ENCODE measurements around the gene TCEAL9. TPM values are rescaled to one million over a fixed set of nuclear protein-coding genes. Genes with fewer than 3 reads are reported as not detected.

The TCEAL9 gene
- total and polyA plus RNA-seq, 2 of the 8 experiments (the other 6 are each of a cell fraction or from before 2014, with no cell fraction given), result 22.2 to 36.8 TPM

- Histone ChIP-seq H2BK120ac (replicated peaks; ENCODE audit: low read depth, low read length) (no peak overlapping the region), H3K36me3 (ENCODE audit: control insufficient read depth in 2 of 4, insufficient read depth in 4 of 4, low read length in 3 of 4) (no peaks in the 10 kb centered on the region), H3K9me3 (ENCODE audit: insufficient read depth in 2 of 2, low read depth in 1 of 2, low read length in 1 of 2) (no peaks in the 10 kb centered on the region), H3K23ac (ENCODE audit: insufficient read length) (no peak overlapping the region), H3K27me3 (replicated peaks in 1 of 4; ENCODE audit: control insufficient read depth in 3 of 4, extremely low read depth in 1 of 4, insufficient read depth in 3 of 4, low read length in 3 of 4) (no peaks in the 10 kb centered on the region), H2AFZ (ENCODE audit: low read length) (peak overlapping the region; percentile 88), H4K5ac (ENCODE audit: insufficient read length, low read depth, low read length) (no peak overlapping the region), H4K8ac (ENCODE audit: extremely low read depth, insufficient read depth, low read length) (no peak overlapping the region), H2BK20ac (ENCODE audit: low read length) (no peak overlapping the region), H3K4me3 (ENCODE audit: extremely low read depth in 1 of 4, insufficient read depth in 2 of 4, low read depth in 3 of 4, low read length in 4 of 4) (peak overlapping the region; percentile 33 to 61 (median 40); a peak in 7 of 8 replicates), H4K91ac (replicated peaks; ENCODE audit: insufficient read length, low read length) (no peak overlapping the region), H3K18ac (ENCODE audit: extremely low read depth, low read length) (no peak overlapping the region; the same call in 1 of the 2 replicates), H4K20me1 (replicated peaks in 1 of 2; ENCODE audit: control insufficient read depth in 1 of 2, insufficient read depth in 2 of 2, low read length in 2 of 2) (no peaks in the 10 kb centered on the region), H2BK15ac (ENCODE audit: low read length) (no peak overlapping the region), H3K4me2 (ENCODE audit: insufficient read depth in 1 of 2, low read depth in 2 of 2, low read length in 2 of 2) (peak overlapping the region; percentile 78 to 96), H3K9ac (replicated peaks in 1 of 4; ENCODE audit: extremely low read depth in 1 of 4, low read depth in 3 of 4, low read length in 3 of 4) (peak overlapping the region in 2 of 4 experiments; percentile 8 to 30; a peak in 1 of 7 replicates), H3K79me1 (ENCODE audit: low read depth, low read length) (no peaks in the 10 kb centered on the region), H2BK12ac (ENCODE audit: low read depth, low read length) (no peak overlapping the region), H3K79me2 (ENCODE audit: control insufficient read depth in 1 of 2, insufficient read depth in 2 of 2, low read length in 2 of 2) (no peaks in the 10 kb centered on the region), H3K4ac (replicated peaks; ENCODE audit: insufficient read length, low read depth, low read length) (no peak overlapping the region), H3K23me2 (ENCODE audit: low read depth, low read length) (peaks cover 5% of the 10 kb centered on the region; the same call in 1 of the 2 replicates), H2BK5ac (ENCODE audit: low read depth, low read length) (no peak overlapping the region), H3K56ac (replicated peaks; ENCODE audit: insufficient read length, low read depth, low read length) (no peak overlapping the region), H3K14ac (ENCODE audit: insufficient read length) (no peak overlapping the region), H2AK5ac (ENCODE audit: low read depth, low read length) (no peak overlapping the region), H3K4me1 (replicated peaks in 1 of 4; ENCODE audit: control insufficient read depth in 3 of 4, insufficient read depth in 4 of 4, low read length in 3 of 4) (peaks cover 0 to 4% (median 0%) of the 10 kb centered on the region in 4 experiments; a peak in 1 of 7 replicates), H3K27ac (ENCODE audit: low read depth, low read length) (no peak overlapping the region)
- FAIRE-seq, result peak; percentile 91
- TF ChIP-seq E2F6 (IDR thresholded peaks at IDR 0.05) (no peak), ZNF274 (IDR thresholded peaks at IDR 0.05; ENCODE audit: borderline replicate concordance, extremely low read depth, low read length) (no peak), SIN3A (conservative IDR thresholded peaks at IDR 0.05 in 1 of 2, IDR thresholded peaks at IDR 0.05 in 1 of 2; ENCODE audit: low read depth in 1 of 2, low read length in 2 of 2) (no peak), PHF8 (conservative IDR thresholded peaks at IDR 0.05; ENCODE audit: low read depth, low read length) (0 out of 2 replicates have a peak, but pooled peaks have one; percentile 27), YY1 (IDR thresholded peaks at IDR 0.05; ENCODE audit: low read depth, low read length) (0 out of 2 replicates have a peak, but pooled peaks have one; percentile 8), KDM4A (IDR thresholded peaks at IDR 0.05; ENCODE audit: low read depth, low read length, severe bottlenecking) (no peak)
- POLR2A ChIA-PET (ENCODE audit: partially characterized antibody), result interaction anchor here (0.6 to 2.2 kb wide), 5 partner anchors 10 to 430 kb away, joined by 3 to 8 read pairs (median 4); partner anchors contain the start of gene BEX2
- no peak for DNase-seq (ENCODE audit: low read depth in 1 of 2, low spot score in 2 of 2)
- CTCF ChIA-PET (ENCODE audit: partially characterized antibody), result interaction anchor here (0.8 kb wide), 1 partner anchor 119 kb away, joined by 3 read pairs; no protein-coding TSS in a partner anchor
- 7% methylated on average over 10 of the region's 21 CpGs; no CpG with 5 or more reads in 1 of the 2 experiments for WGBS, 2 experiments (ENCODE audit: extremely low coverage in 1 of 2, insufficient coverage in 1 of 2, insufficient read length in 1 of 2, insufficient replicate concordance in 2 of 2, low coverage in 1 of 2, low lambda C conversion rate in 2 of 2, missing lambda C conversion rate in 1 of 2)
Observed at GRCh38 chrX:103330681-103331288, 25.5 kb upstream of the TCEAL9 start.
